ENCODE data around the gene STK32B.
"Not testable (repeated sequence)": the region's sequence is repeated elsewhere in the genome, so short reads cannot be mapped to it uniquely, and the experiment has no call there.

Gene STK32B

GRCh38 chr4:5280069-5280468, 228.8 kb downstream of the STK32B start:
- not testable (repeated sequence) for DNase-seq

GRCh38 chr4:5280828-5281227, 229.5 kb downstream of the STK32B start:
- no peak for DNase-seq

- DNase-seq, result no peak
These were observed 232.6 kb downstream of the STK32B start for GRCh38 chr4:5283837-5284236.

GRCh38 chr4:5284517-5284916, 233.2 kb downstream of the STK32B start:
- no peak for DNase-seq

- no peak for DNase-seq
These were observed 240.8 kb downstream of the STK32B start for GRCh38 chr4:5292101-5292500.

GRCh38 chr4:5298000-5298787, 246.9 kb downstream of the STK32B start:
- not testable (repeated sequence) for DNase-seq

- DNase-seq, result no peak
These were observed 249.0 kb downstream of the STK32B start for GRCh38 chr4:5300283-5300682.

GRCh38 chr4:5307928-5308327, 256.6 kb downstream of the STK32B start:
- DNase-seq, result no peak

GRCh38 chr4:5322321-5322720, 271.0 kb downstream of the STK32B start:
- no peak for DNase-seq

GRCh38 chr4:5330339-5330989, 279.2 kb downstream of the STK32B start:
- DNase-seq, result no peak

GRCh38 chr4:5337731-5338130, 286.5 kb downstream of the STK32B start:
- no peak for DNase-seq

- no peak for DNase-seq
These were observed 287.3 kb downstream of the STK32B start for GRCh38 chr4:5338531-5338930.

- DNase-seq, result peak; percentile 12
These were observed 289.7 kb downstream of the STK32B start for GRCh38 chr4:5340991-5341451.

GRCh38 chr4:5341526-5341925, 290.2 kb downstream of the STK32B start:
- no peak for DNase-seq

GRCh38 chr4:5355846-5356245, 304.6 kb downstream of the STK32B start:
- no peak for DNase-seq

- no peak for DNase-seq
These were observed 306.6 kb downstream of the STK32B start for GRCh38 chr4:5357870-5358269.

- no peak for DNase-seq
These were observed 310.7 kb downstream of the STK32B start for GRCh38 chr4:5361968-5362367.

GRCh38 chr4:5364406-5364805, 313.1 kb downstream of the STK32B start:
- DNase-seq, result no peak

GRCh38 chr4:5365071-5366008, 314.1 kb downstream of the STK32B start:
- no peak for DNase-seq

GRCh38 chr4:5366009-5366386, 314.7 kb downstream of the STK32B start:
- no peak for DNase-seq

- DNase-seq, result no peak
These were observed 315.1 kb downstream of the STK32B start for GRCh38 chr4:5366421-5366820.

GRCh38 chr4:5368426-5368825, 317.1 kb downstream of the STK32B start:
- no peak for DNase-seq

- DNase-seq, result no peak
These were observed 319.0 kb downstream of the STK32B start for GRCh38 chr4:5370286-5370685.
